Caco-2 (cell line): ENCODE data around the gene SPANXN2. TPM values are rescaled to one million over a fixed set of nuclear protein-coding genes. Genes with fewer than 3 reads are reported as not detected.

ENCODE experiments used
- BruUV-seq: library from RNA; stranded (reverse); fragments of 400-500 nt; replicated peaks from 2 replicates; lab custom pipeline; 2021; lab: Mats Ljungman, UMichigan
- CTCF ChIA-PET: fragments of 300-600 bp; sonication (Branson Sonifier 250); formaldehyde crosslinking; loops from one replicate; lab custom pipeline; 2022; ENCODE audit warnings: antibody characterized with exemption; lab: Charles Lee
- POLR2A ChIA-PET: fragments of 300-600 bp; sonication (Branson Sonifier 250); formaldehyde crosslinking; loops from one replicate; lab custom pipeline; 2022; ENCODE audit warnings: antibody characterized with exemption; lab: Charles Lee
- DNase-seq, 2 experiments: peaks; one replicate each; pipeline versions ENCODE4 v3.0.0 to v3.0.0-alpha.2; 2020 to 2022
- H3K27me3 ChIP-seq: replicated peaks from 2 replicates; pipeline ENCODE4 v1.6.0; 2011; ENCODE audit warnings: low read length; ENCODE audit not compliant: control insufficient read depth, insufficient read depth
- H3K36me3 ChIP-seq: 2 replicates; pipeline ENCODE4 v1.5.1; 2011; ENCODE audit warnings: low read length; ENCODE audit not compliant: control insufficient read depth, insufficient read depth
- H3K4me1 ChIP-seq: fragments of 250-450 bp; sonication (Bioruptor Pico); 2 replicates; pipeline ENCODE4 v1.5.1; 2020; ENCODE audit warnings: mild to moderate bottlenecking
- H3K4me3 ChIP-seq: 2 replicates; pipeline ENCODE4 v1.5.1; 2011; ENCODE audit warnings: low read depth, mild to moderate bottlenecking, control low read depth, low read length
- H3K9me3 ChIP-seq: fragments of 250-450 bp; sonication (Bioruptor Pico); 2 replicates; pipeline ENCODE4 v1.5.1; 2020; ENCODE audit warnings: mild to moderate bottlenecking, moderate library complexity
- H3K27ac Mint-ChIP-seq: one replicate; pipeline ENCODE4 v1.8.0; 2022; ENCODE audit warnings: mixed read lengths; ENCODE audit not compliant: unreplicated experiment
- H3K27me3 Mint-ChIP-seq: one replicate; pipeline ENCODE4 v1.8.0; 2022; ENCODE audit warnings: mixed read lengths; ENCODE audit not compliant: insufficient read depth, unreplicated experiment
- H3K36me3 Mint-ChIP-seq: one replicate; pipeline ENCODE4 v1.8.0; 2022; ENCODE audit warnings: mild to moderate bottlenecking, mixed read lengths; ENCODE audit not compliant: insufficient read depth, unreplicated experiment
- H3K4me1 Mint-ChIP-seq: one replicate; pipeline ENCODE4 v1.8.0; 2022; ENCODE audit warnings: low read depth, mixed read lengths; ENCODE audit not compliant: unreplicated experiment
- H3K4me3 Mint-ChIP-seq: one replicate; pipeline ENCODE4 v1.8.0; 2022; ENCODE audit warnings: mild to moderate bottlenecking, moderate library complexity, mixed read lengths; ENCODE audit not compliant: unreplicated experiment
- H3K9me3 Mint-ChIP-seq: one replicate; pipeline ENCODE4 v1.8.0; 2022; ENCODE audit warnings: mixed read lengths; ENCODE audit not compliant: unreplicated experiment
- intact Hi-C: fragments of 100-400 bp; cut with micrococcal nuclease; formaldehyde crosslinking; loops from one replicate; pipeline ENCODE4 v1.10.0; 2022; ENCODE audit not compliant: unreplicated experiment
- total RNA-seq: library from RNA; stranded (reverse); gene quantifications from 2 replicates; pipeline ENCODE4 v1.2.3, GENCODE V29; 2022
- TF ChIP-seq, protein P1 (sequence below), 2 experiments: fragments of 200-600 bp in 1 of 2; IDR thresholded peaks; 1 replicate in 1 of 2; 2 replicates in 1 of 2; pipeline versions ENCODE4 v1.5.1 to v1.8.0; 2011 to 2022; ENCODE audit warnings: antibody characterized with exemption in 1 of 2, control low read depth in 1 of 2, inconsistent platforms in 1 of 2, low read depth in 1 of 2, low read length in 1 of 2, mild to moderate bottlenecking in 1 of 2, moderate library complexity in 1 of 2; ENCODE audit not compliant: insufficient read depth in 1 of 2, severe bottlenecking in 1 of 2, unreplicated experiment in 1 of 2

SPANXN2 gene
- total RNA-seq, 1 experiment from 2014 or later = not detected

DNA sequence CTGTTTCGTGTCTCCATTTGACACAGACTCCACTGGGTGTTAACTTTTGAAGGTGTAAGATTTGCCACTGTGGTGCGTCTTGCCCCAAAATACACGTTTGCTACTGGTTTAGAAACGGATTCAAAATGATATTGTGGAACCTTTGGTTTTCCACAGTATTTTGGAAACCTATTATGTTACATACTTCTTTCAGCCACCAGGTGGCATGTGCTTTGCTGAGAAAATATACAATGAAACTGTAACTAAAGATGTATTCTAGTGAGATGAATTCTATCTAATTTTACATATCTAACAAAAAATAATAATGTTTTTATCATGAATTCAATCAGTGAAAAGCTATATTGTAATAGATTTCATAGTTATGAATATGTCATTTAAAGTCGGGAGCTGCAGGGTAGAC is 56.2 kb downstream of the SPANXN2 start:
- Mint-ChIP-seq H3K4me1 (no peaks in the 10 kb centered on the region), H3K27ac (no peak overlapping the region), H3K27me3 (no peaks in the 10 kb centered on the region), H3K4me3 (no peak overlapping the region), H3K36me3 (no peaks in the 10 kb centered on the region), H3K9me3 (no peaks in the 10 kb centered on the region)
- H3K9me3 ChIP-seq = no peaks in the 10 kb centered on the region
- POLR2A ChIA-PET = no interaction called here
- H3K36me3 ChIP-seq = no peaks in the 10 kb centered on the region
- TF ChIP-seq, protein P1, sequence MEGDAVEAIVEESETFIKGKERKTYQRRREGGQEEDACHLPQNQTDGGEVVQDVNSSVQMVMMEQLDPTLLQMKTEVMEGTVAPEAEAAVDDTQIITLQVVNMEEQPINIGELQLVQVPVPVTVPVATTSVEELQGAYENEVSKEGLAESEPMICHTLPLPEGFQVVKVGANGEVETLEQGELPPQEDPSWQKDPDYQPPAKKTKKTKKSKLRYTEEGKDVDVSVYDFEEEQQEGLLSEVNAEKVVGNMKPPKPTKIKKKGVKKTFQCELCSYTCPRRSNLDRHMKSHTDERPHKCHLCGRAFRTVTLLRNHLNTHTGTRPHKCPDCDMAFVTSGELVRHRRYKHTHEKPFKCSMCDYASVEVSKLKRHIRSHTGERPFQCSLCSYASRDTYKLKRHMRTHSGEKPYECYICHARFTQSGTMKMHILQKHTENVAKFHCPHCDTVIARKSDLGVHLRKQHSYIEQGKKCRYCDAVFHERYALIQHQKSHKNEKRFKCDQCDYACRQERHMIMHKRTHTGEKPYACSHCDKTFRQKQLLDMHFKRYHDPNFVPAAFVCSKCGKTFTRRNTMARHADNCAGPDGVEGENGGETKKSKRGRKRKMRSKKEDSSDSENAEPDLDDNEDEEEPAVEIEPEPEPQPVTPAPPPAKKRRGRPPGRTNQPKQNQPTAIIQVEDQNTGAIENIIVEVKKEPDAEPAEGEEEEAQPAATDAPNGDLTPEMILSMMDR (IDR thresholded peaks at IDR 0.05; ENCODE audit: insufficient read depth in 1 of 2, low read depth in 1 of 2, low read length in 1 of 2, severe bottlenecking in 1 of 2, unreplicated experiment in 1 of 2) = peak; percentile 15 to 28
- no peaks in the 10 kb centered on the region for H3K27me3 ChIP-seq
- no peaks in the 10 kb centered on the region for H3K4me1 ChIP-seq
- DNase-seq = peak in 1 of 2 experiments; percentile 0
- BruUV-seq = no TSS peak
- CTCF ChIA-PET = no interaction called here
- intact Hi-C loops = no loop called here
- no peak overlapping the region for H3K4me3 ChIP-seq

DNA sequence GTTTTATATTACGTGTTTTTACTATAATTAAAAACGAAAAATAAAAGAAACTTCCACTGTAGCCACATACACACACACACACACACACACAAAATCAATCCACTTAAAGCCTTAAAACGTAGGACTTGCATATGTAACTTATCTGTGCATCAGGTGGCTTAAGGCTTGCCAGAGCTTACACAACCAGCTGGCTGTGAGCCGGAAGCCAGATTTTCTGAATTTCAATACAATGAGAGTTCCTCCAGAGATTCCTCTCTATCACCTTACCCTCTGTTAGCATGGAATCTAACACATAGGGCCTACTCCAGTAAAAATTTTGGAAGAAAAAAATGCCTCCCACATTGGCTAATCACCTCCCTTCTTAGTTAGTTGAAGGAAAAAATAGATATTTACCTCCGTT is 56.8 kb downstream of the SPANXN2 start:
- Mint-ChIP-seq H3K9me3 (no peaks in the 10 kb centered on the region), H3K4me3 (no peak overlapping the region), H3K27ac (no peak overlapping the region), H3K4me1 (no peaks in the 10 kb centered on the region), H3K36me3 (no peaks in the 10 kb centered on the region), H3K27me3 (no peaks in the 10 kb centered on the region)
- no peaks in the 10 kb centered on the region for H3K27me3 ChIP-seq
- TF ChIP-seq, protein P1 (IDR thresholded peaks at IDR 0.05; ENCODE audit: insufficient read depth in 1 of 2, low read depth in 1 of 2, low read length in 1 of 2, severe bottlenecking in 1 of 2, unreplicated experiment in 1 of 2) = no peak
- BruUV-seq = no TSS peak
- H3K9me3 ChIP-seq = no peaks in the 10 kb centered on the region
- CTCF ChIA-PET = no interaction called here
- intact Hi-C loops = no loop called here
- no peak overlapping the region for H3K4me3 ChIP-seq
- H3K36me3 ChIP-seq = no peaks in the 10 kb centered on the region
- POLR2A ChIA-PET = no interaction called here
- DNase-seq = no peak
- H3K4me1 ChIP-seq = no peaks in the 10 kb centered on the region

Other genes with a start within 250 kb of the SPANXN2 start
- gene SPANXN3, start 203.3 kb downstream of the SPANXN2 start, total RNA-seq = not detected in 2 replicates
- not detected in 2 replicates for gene SLITRK4, start 84.7 kb downstream of the SPANXN2 start, total RNA-seq
- gene UBE2NL, start 163.3 kb upstream of the SPANXN2 start, total RNA-seq = not detected in 2 replicates